Measurements from ENCODE around the gene SYPL1.

SYPL1 gene

DNA sequence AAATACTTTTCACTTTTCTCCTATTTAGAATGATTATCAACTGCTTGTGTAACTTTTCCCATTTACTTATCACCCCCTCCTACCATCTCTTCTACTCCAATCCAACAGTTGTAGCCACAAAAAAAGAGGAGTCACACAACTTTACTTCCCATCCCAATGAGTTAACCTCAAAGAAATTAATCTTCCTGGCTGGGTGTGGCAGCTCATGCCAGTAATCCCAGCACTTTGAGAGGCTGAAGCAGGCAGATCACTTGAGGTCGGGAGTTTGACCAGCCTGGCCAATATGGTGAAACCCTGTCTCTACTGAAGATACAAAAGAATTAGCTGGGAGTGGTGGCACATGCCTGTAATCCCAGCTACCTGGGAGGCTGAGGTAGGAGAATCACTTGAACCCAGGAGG is 19.9 kb downstream of the SYPL1 start:
- no peak overlapping the region for H3K4me3 ChIP-seq (ENCODE audit: low read length in 2 of 2)
- H3K9ac ChIP-seq (ENCODE audit: low read length in 2 of 2): no peak overlapping the region
- no peak overlapping the region for H3K27ac ChIP-seq (ENCODE audit: low read length)
- H3K27me3 ChIP-seq (ENCODE audit: control insufficient read depth in 1 of 2, insufficient read depth in 2 of 2, low read length in 2 of 2): no peaks in the 10 kb centered on the region
- no peaks in the 10 kb centered on the region for H3K4me1 ChIP-seq (ENCODE audit: control insufficient read depth, insufficient read depth, low read length)
- H3K36me3 ChIP-seq (ENCODE audit: control insufficient read depth in 2 of 2, insufficient read depth in 2 of 2, low read length in 2 of 2): peaks cover 17 to 33% of the 10 kb centered on the region in 2 donors
- H3K9me3 ChIP-seq (ENCODE audit: control insufficient read depth in 2 of 2, low read length in 2 of 2): no peaks in the 10 kb centered on the region

- H3K27ac ChIP-seq (ENCODE audit: low read length): no peak overlapping the region
- H3K4me3 ChIP-seq (ENCODE audit: low read length in 2 of 2): no peak overlapping the region
- no peak overlapping the region for H3K9ac ChIP-seq (ENCODE audit: low read length in 2 of 2)
- no peaks in the 10 kb centered on the region for H3K4me1 ChIP-seq (ENCODE audit: control insufficient read depth, insufficient read depth, low read length)
- H3K9me3 ChIP-seq (ENCODE audit: control insufficient read depth in 2 of 2, low read length in 2 of 2): no peaks in the 10 kb centered on the region
- H3K27me3 ChIP-seq (ENCODE audit: control insufficient read depth in 1 of 2, insufficient read depth in 2 of 2, low read length in 2 of 2): no peaks in the 10 kb centered on the region
- H3K36me3 ChIP-seq (ENCODE audit: control insufficient read depth in 2 of 2, insufficient read depth in 2 of 2, low read length in 2 of 2): peaks cover 9 to 26% of the 10 kb centered on the region in 2 donors
These were observed 22.5 kb downstream of the SYPL1 start for GRCh38 chr7:106089647-106090046.

- no peak overlapping the region for H3K4me3 ChIP-seq (ENCODE audit: low read length in 2 of 2)
- H3K9me3 ChIP-seq (ENCODE audit: control insufficient read depth in 2 of 2, low read length in 2 of 2): no peaks in the 10 kb centered on the region
- no peak overlapping the region for H3K27ac ChIP-seq (ENCODE audit: low read length)
- H3K36me3 ChIP-seq (ENCODE audit: control insufficient read depth in 2 of 2, insufficient read depth in 2 of 2, low read length in 2 of 2): peaks cover 9 to 23% of the 10 kb centered on the region in 2 donors
- no peak overlapping the region for H3K9ac ChIP-seq (ENCODE audit: low read length in 2 of 2)
- H3K4me1 ChIP-seq (ENCODE audit: control insufficient read depth, insufficient read depth, low read length): no peaks in the 10 kb centered on the region
- no peaks in the 10 kb centered on the region for H3K27me3 ChIP-seq (ENCODE audit: control insufficient read depth in 1 of 2, insufficient read depth in 2 of 2, low read length in 2 of 2)
These were observed 24.1 kb downstream of the SYPL1 start for GRCh38 chr7:106088014-106088413.

DNA sequence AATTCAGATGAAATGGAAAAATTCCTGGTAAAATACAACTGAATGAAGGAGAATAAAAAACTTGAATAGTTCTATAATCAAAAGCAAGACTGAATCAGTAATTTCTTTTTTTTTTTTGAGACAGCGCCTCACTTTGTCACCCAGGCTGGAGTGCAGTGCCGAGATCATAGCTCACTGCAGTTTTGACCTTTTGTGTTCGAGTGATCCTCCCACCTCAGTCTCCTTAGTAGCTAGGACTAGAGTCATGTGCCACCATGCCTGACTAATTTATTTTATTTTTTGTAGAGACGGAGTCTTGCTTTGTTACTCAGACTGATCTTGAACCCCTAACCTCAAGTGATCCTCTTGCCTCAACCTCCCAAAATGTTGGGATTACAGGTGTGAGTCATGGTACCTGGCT is 26.1 kb downstream of the SYPL1 start:
- H3K9ac ChIP-seq (ENCODE audit: low read length in 2 of 2): no peak overlapping the region
- no peak overlapping the region for H3K27ac ChIP-seq (ENCODE audit: low read length)
- no peaks in the 10 kb centered on the region for H3K27me3 ChIP-seq (ENCODE audit: control insufficient read depth in 1 of 2, insufficient read depth in 2 of 2, low read length in 2 of 2)
- no peak overlapping the region for H3K4me3 ChIP-seq (ENCODE audit: low read length in 2 of 2)
- no peaks in the 10 kb centered on the region for H3K9me3 ChIP-seq (ENCODE audit: control insufficient read depth in 2 of 2, low read length in 2 of 2)
- H3K36me3 ChIP-seq (ENCODE audit: control insufficient read depth in 2 of 2, insufficient read depth in 2 of 2, low read length in 2 of 2): peaks cover 9 to 12% of the 10 kb centered on the region in 2 donors
- H3K4me1 ChIP-seq (ENCODE audit: control insufficient read depth, insufficient read depth, low read length): no peaks in the 10 kb centered on the region

DNA sequence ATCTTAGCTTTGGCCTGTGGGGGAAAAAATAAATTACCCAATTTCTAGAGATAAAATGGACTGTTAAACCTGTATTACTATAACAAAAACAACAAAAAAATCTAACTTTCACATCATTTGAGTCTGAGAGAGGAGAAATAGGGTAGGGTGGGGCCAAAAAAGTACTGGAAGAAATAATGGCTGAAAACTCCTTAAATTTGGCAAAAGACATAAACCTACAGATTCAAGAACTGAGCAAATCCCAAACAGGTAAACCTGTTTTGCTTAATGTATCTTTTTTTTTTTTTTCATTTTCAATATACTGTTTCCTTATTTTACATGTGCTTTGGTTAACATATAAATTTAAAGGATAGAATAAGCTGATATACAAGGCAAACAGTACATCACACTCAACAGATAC is 27.1 kb downstream of the SYPL1 start:
- no peak overlapping the region for H3K9ac ChIP-seq (ENCODE audit: low read length in 2 of 2)
- no peak overlapping the region for H3K27ac ChIP-seq (ENCODE audit: low read length)
- peaks cover 3 to 7% of the 10 kb centered on the region in 2 donors for H3K36me3 ChIP-seq (ENCODE audit: control insufficient read depth in 2 of 2, insufficient read depth in 2 of 2, low read length in 2 of 2)
- H3K9me3 ChIP-seq (ENCODE audit: control insufficient read depth in 2 of 2, low read length in 2 of 2): no peaks in the 10 kb centered on the region
- H3K27me3 ChIP-seq (ENCODE audit: control insufficient read depth in 1 of 2, insufficient read depth in 2 of 2, low read length in 2 of 2): no peaks in the 10 kb centered on the region
- no peaks in the 10 kb centered on the region for H3K4me1 ChIP-seq (ENCODE audit: control insufficient read depth, insufficient read depth, low read length)
- no peak overlapping the region for H3K4me3 ChIP-seq (ENCODE audit: low read length in 2 of 2)

GRCh38 chr7:106083717-106084116 is 28.4 kb downstream of the SYPL1 start:
- no peaks in the 10 kb centered on the region for H3K27me3 ChIP-seq (ENCODE audit: control insufficient read depth in 1 of 2, insufficient read depth in 2 of 2, low read length in 2 of 2)
- no peaks in the 10 kb centered on the region for H3K4me1 ChIP-seq (ENCODE audit: control insufficient read depth, insufficient read depth, low read length)
- H3K9me3 ChIP-seq (ENCODE audit: control insufficient read depth in 2 of 2, low read length in 2 of 2): no peaks in the 10 kb centered on the region
- no peak overlapping the region for H3K27ac ChIP-seq (ENCODE audit: low read length)
- peaks cover 0 to 5% of the 10 kb centered on the region in 2 donors for H3K36me3 ChIP-seq (ENCODE audit: control insufficient read depth in 2 of 2, insufficient read depth in 2 of 2, low read length in 2 of 2)
- H3K9ac ChIP-seq (ENCODE audit: low read length in 2 of 2): no peak overlapping the region
- H3K4me3 ChIP-seq (ENCODE audit: low read length in 2 of 2): no peak overlapping the region

DNA sequence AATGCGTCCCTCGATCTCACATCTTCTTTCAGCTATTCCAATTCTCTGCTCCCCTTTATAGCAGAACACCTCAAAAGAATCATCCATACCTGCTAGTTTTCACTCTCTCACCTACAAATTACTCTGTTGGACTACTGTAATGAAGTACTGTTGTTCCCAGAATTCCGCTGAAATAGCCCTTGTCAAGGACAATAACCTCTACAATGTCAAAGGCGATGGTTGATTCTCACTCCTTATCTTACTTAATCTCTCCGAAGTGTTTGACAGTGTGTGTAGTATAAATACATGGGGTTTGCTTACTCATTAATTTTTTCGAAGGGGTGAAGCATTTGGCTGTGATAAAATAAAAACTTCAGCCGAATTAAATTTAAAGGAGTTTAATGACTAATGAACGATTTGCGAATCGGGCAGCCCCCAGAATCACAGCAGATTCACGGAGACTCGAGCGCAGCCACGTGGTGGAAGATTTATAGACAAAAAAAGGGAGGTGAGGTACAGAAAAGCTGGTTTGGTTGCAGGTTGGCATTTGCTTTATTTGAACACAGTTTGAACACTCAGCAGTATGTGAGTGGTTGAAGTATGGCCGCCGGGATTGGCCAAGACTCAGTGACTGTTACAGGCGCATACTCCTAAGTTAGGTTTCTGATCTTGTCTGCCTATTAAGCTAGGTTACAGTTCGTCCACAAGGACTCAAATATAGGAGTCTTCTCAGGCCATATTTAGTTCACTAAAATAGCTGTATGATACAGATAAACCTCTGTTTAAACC is 29.8 kb downstream of the SYPL1 start:
- Histone ChIP-seq H3K27ac (ENCODE audit: low read length) (no peak overlapping the region), H3K27me3 (ENCODE audit: control insufficient read depth in 1 of 2, insufficient read depth in 2 of 2, low read length in 2 of 2) (no peaks in the 10 kb centered on the region), H3K36me3 (ENCODE audit: control insufficient read depth in 2 of 2, insufficient read depth in 2 of 2, low read length in 2 of 2) (no peaks in the 10 kb centered on the region), H3K4me3 (ENCODE audit: low read length in 2 of 2) (no peak overlapping the region), H3K4me1 (ENCODE audit: control insufficient read depth, insufficient read depth, low read length) (no peaks in the 10 kb centered on the region), H3K9me3 (ENCODE audit: control insufficient read depth in 2 of 2, low read length in 2 of 2) (no peaks in the 10 kb centered on the region), H3K9ac (ENCODE audit: low read length in 2 of 2) (no peak overlapping the region)

DNA sequence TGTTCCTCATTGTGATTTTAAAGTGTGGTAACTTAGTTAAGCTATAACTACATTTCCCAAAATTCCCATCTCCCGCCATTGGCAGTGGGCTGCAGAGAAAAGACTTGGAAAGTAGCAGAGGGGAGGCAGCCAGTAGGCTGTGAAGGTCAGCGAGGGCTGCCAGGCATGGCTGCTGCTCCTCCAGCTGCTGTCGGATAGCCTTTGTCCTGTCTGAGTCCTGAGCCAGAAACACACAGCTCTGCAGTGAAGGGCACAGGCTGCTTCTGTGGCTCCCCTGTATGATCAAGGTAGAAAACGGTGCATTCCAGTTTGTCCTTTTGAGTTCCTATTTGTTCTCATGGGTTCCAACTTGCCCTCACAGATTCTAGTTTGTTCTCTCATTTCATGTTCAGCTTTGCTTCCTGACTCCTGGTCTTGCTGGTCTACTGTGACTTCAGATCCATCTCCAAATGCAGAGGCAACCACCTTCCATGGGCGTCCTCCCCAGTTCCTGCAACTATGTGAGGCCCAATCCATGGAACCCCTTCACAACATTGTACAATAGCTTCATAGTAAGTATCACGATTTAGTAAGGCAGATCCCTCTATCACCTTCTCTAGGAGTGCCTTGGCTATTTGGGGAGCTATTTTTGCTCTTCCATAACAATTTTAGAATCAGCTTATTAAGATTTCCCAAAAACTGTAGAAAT is 31.7 kb downstream of the SYPL1 start:
- Histone ChIP-seq H3K4me3 (ENCODE audit: low read length in 2 of 2) (no peak overlapping the region), H3K9me3 (ENCODE audit: control insufficient read depth in 2 of 2, low read length in 2 of 2) (no peaks in the 10 kb centered on the region), H3K36me3 (ENCODE audit: control insufficient read depth in 2 of 2, insufficient read depth in 2 of 2, low read length in 2 of 2) (no peaks in the 10 kb centered on the region), H3K4me1 (ENCODE audit: control insufficient read depth, insufficient read depth, low read length) (peaks cover 3% of the 10 kb centered on the region), H3K27me3 (ENCODE audit: control insufficient read depth in 1 of 2, insufficient read depth in 2 of 2, low read length in 2 of 2) (no peaks in the 10 kb centered on the region), H3K9ac (ENCODE audit: low read length in 2 of 2) (no peak overlapping the region), H3K27ac (ENCODE audit: low read length) (no peak overlapping the region)

GRCh38 chr7:106076537-106076936 is 35.6 kb downstream of the SYPL1 start:
- H3K9ac ChIP-seq (ENCODE audit: low read length in 2 of 2): no peak overlapping the region
- no peaks in the 10 kb centered on the region for H3K27me3 ChIP-seq (ENCODE audit: control insufficient read depth in 1 of 2, insufficient read depth in 2 of 2, low read length in 2 of 2)
- H3K4me1 ChIP-seq (ENCODE audit: control insufficient read depth, insufficient read depth, low read length): peaks cover 13% of the 10 kb centered on the region
- no peak overlapping the region for H3K27ac ChIP-seq (ENCODE audit: low read length)
- H3K36me3 ChIP-seq (ENCODE audit: control insufficient read depth in 2 of 2, insufficient read depth in 2 of 2, low read length in 2 of 2): no peaks in the 10 kb centered on the region
- no peak overlapping the region for H3K4me3 ChIP-seq (ENCODE audit: low read length in 2 of 2)
- no peaks in the 10 kb centered on the region for H3K9me3 ChIP-seq (ENCODE audit: control insufficient read depth in 2 of 2, low read length in 2 of 2)

DNA sequence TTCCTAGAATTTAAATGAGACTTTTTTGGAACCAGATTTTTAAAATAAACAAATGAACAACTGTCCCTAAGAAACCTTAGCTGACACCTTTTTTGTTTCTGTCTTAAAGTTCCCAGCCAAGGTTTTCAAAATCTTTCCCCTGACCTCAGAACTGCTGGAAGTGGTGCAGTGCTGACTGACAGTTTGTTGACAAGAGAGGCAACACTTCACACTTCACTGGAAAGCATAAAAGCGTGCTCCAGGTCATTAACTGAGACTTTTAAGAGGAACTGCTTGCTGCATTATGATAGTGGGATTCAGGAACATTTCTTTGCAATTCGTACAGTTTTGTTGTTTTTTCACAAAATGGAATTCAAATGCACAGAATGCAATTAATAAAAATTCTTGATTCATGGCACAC is 36.2 kb downstream of the SYPL1 start:
- H3K27me3 ChIP-seq (ENCODE audit: control insufficient read depth in 1 of 2, insufficient read depth in 2 of 2, low read length in 2 of 2): no peaks in the 10 kb centered on the region
- no peak overlapping the region for H3K27ac ChIP-seq (ENCODE audit: low read length)
- H3K4me3 ChIP-seq (ENCODE audit: low read length in 2 of 2): no peak overlapping the region
- H3K4me1 ChIP-seq (ENCODE audit: control insufficient read depth, insufficient read depth, low read length): peaks cover 17% of the 10 kb centered on the region
- no peaks in the 10 kb centered on the region for H3K36me3 ChIP-seq (ENCODE audit: control insufficient read depth in 2 of 2, insufficient read depth in 2 of 2, low read length in 2 of 2)
- H3K9ac ChIP-seq (ENCODE audit: low read length in 2 of 2): no peak overlapping the region
- H3K9me3 ChIP-seq (ENCODE audit: control insufficient read depth in 2 of 2, low read length in 2 of 2): no peaks in the 10 kb centered on the region

DNA sequence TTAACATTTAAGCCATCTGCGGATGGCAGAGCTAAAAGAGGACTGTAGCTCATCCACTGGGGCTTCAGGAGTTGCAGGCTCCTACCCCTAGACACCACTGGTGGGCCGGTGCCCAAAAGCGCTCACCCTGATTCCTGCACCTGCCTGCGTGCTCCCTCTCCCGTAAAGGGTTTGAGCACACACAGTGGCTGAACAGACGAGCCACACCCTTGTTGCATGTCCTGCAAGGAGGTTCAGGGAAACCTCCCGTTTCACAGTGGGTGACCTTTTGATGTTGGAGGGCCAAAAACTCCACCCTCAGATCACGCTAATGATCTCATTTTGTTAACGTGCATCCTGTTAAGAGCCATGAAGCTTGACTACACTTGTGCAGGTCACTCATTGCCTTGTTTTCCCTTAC is 37.9 kb downstream of the SYPL1 start:
- Histone ChIP-seq H3K36me3 (ENCODE audit: control insufficient read depth in 2 of 2, insufficient read depth in 2 of 2, low read length in 2 of 2) (no peaks in the 10 kb centered on the region), H3K4me3 (ENCODE audit: low read length in 2 of 2) (no peak overlapping the region), H3K27me3 (ENCODE audit: control insufficient read depth in 1 of 2, insufficient read depth in 2 of 2, low read length in 2 of 2) (no peaks in the 10 kb centered on the region), H3K9me3 (ENCODE audit: control insufficient read depth in 2 of 2, low read length in 2 of 2) (no peaks in the 10 kb centered on the region), H3K9ac (ENCODE audit: low read length in 2 of 2) (no peak overlapping the region), H3K4me1 (ENCODE audit: control insufficient read depth, insufficient read depth, low read length) (peaks cover 28% of the 10 kb centered on the region), H3K27ac (ENCODE audit: low read length) (no peak overlapping the region)

Data from stomach smooth muscle (tissue), 2 donors.